DOHH2 (cell line): ENCODE data around the gene CHERP.
"Not testable (repeated sequence)": the region's sequence is repeated elsewhere in the genome, so short reads cannot be mapped to it uniquely, and the experiment has no call there.

Experiments used
- CTCF ChIP-seq: fragments of 200-600 bp; sonication (generic); IDR thresholded peaks from one replicate; pipeline ENCODE4 v1.5.1; 2014; ENCODE audit warnings: antibody characterized with exemption, mild to moderate bottlenecking, low read depth, low read length; ENCODE audit not compliant: poor library complexity, severe bottlenecking
- EZH2phosphoT487 ChIP-seq: fragments of 200-600 bp; sonication (generic); IDR thresholded peaks from 2 replicates; pipeline ENCODE4 v1.6.1; 2017; ENCODE audit warnings: borderline replicate concordance, mild to moderate bottlenecking, antibody characterized with exemption, low read length, moderate library complexity, mixed read lengths

- TF ChIP-seq CTCF, EZH2phosphoT487: not testable (repeated sequence)
Observed at GRCh38 chr19:16486476-16486875, 55.8 kb downstream of the CHERP start.
